HCT116 (cell line): ENCODE data around the gene UBASH3B. TPM values are rescaled to one million over a fixed set of nuclear protein-coding genes. Genes with fewer than 3 reads are reported as not detected.
A peak's percentile ranks its signal among the peaks of the same experiment; 100 is the strongest.
"Not testable (repeated sequence)": the region's sequence is repeated elsewhere in the genome, so short reads cannot be mapped to it uniquely, and the experiment has no call there.

Source experiments
- ATAC-seq: fragments of 200-7000 bp; cut with Tn5 transposase; 2 replicates; pipeline ENCODE4 v1.9.1; 2020; ENCODE audit warnings: mild to moderate bottlenecking, moderate library complexity
- Bru-seq: library from RNA; stranded (reverse); fragments of 400-500 nt; gene quantifications from one replicate; lab custom pipeline; 2021; lab: Mats Ljungman, UMichigan
- BruChase-seq, 2 experiments: library from RNA; stranded (reverse); fragments of 400-500 nt; gene quantifications; one replicate each; lab custom pipeline; 2021; lab: Mats Ljungman, UMichigan
- BruUV-seq: library from RNA; stranded (reverse); fragments of 400-500 nt; replicated peaks from 2 replicates; lab custom pipeline; 2021; lab: Mats Ljungman, UMichigan
- CTCF ChIA-PET: fragments of 300-600 bp; sonication (Branson Sonifier 250); formaldehyde crosslinking; loops from one replicate; lab custom pipeline; 2021; ENCODE audit warnings: antibody characterized with exemption; lab: Charles Lee
- POLR2A ChIA-PET: fragments of 300-600, 350-600 bp; sonication (Branson Sonifier 250); formaldehyde crosslinking; loops from one replicate; lab custom pipeline; 2021; ENCODE audit warnings: antibody characterized with exemption; lab: Charles Lee
- RAD21 ChIA-PET, 2 experiments: fragments of 300-600 bp; sonication (Branson Sonifier 250); formaldehyde crosslinking; loops; one replicate each; lab custom pipeline; 2023; ENCODE audit warnings: low total read pairs in 2 of 2; ENCODE audit not compliant: uncharacterized antibody in 2 of 2, unreplicated experiment in 2 of 2, low non-redundant PET in 1 of 2; lab: Charles Lee
- DNase-seq: peaks from one replicate; pipeline ENCODE4 v3.0.0-alpha.2; 2010; ENCODE audit warnings: low read depth, low spot score
- H2AFZ ChIP-seq: fragments of 200-600 bp; shearing (Covaris generic), sonication (generic); 2 replicates; pipeline ENCODE4 v1.6.1; 2017; ENCODE audit warnings: low read depth, mixed run types, mixed read lengths, antibody characterized with exemption, low read length; ENCODE audit not compliant: poor library complexity, severe bottlenecking
- H3K27ac ChIP-seq: 2 replicates; pipeline ENCODE4 v1.5.1; 2012; ENCODE audit warnings: low read depth, low read length
- H3K27me3 ChIP-seq: fragments of 200-600 bp; sonication (generic); 2 replicates; pipeline ENCODE4 v1.6.1; 2016; ENCODE audit warnings: mixed run types, low read length, mixed read lengths; ENCODE audit not compliant: insufficient read depth
- H3K36me3 ChIP-seq, 2 experiments: fragments of 200-500 bp in 1 of 2; fragments of 200-600 bp in 1 of 2; sonication (Bioruptor generic) in 1 of 2; sonication (generic) in 1 of 2; 2 replicates each; pipeline versions ENCODE4 v1.5.1 to v1.6.1; 2014 to 2016; ENCODE audit warnings: low read length in 2 of 2, inconsistent platforms in 1 of 2, mixed read lengths in 1 of 2, mixed run types in 1 of 2; ENCODE audit not compliant: insufficient read depth in 2 of 2, control insufficient read depth in 1 of 2
- H3K4me1 ChIP-seq, 2 experiments: fragments of 200-600 bp in 1 of 2; sonication (generic) in 1 of 2; 2 replicates each; pipeline versions ENCODE4 v1.5.1 to v1.6.1; 2012 to 2017; ENCODE audit warnings: low read length in 2 of 2, inconsistent platforms in 1 of 2, mild to moderate bottlenecking in 1 of 2, mixed read lengths in 1 of 2, mixed run types in 1 of 2, moderate library complexity in 1 of 2; ENCODE audit not compliant: insufficient read depth in 2 of 2, control insufficient read depth in 1 of 2
- H3K4me2 ChIP-seq: fragments of 200-600 bp; sonication (generic); 2 replicates; pipeline ENCODE4 v1.6.1; 2017; ENCODE audit warnings: mixed run types, low read length, mixed read lengths
- H3K4me3 ChIP-seq, 2 experiments: fragments of 200-600 bp in 1 of 2; sonication (generic) in 1 of 2; replicated peaks in 1 of 2; 2 replicates each; pipeline ENCODE4 v1.5.1; 2011 to 2016; ENCODE audit warnings: low read length in 2 of 2, control low read depth in 1 of 2, low read depth in 1 of 2, mild to moderate bottlenecking in 1 of 2, mixed read lengths in 1 of 2, mixed run types in 1 of 2
- H3K79me2 ChIP-seq: fragments of 200-600 bp; sonication (generic); 2 replicates; pipeline ENCODE4 v1.6.1; 2017; ENCODE audit warnings: mild to moderate bottlenecking, mixed run types, low read length, moderate library complexity, mixed read lengths; ENCODE audit not compliant: insufficient read depth
- H3K9ac ChIP-seq: fragments of 200-600 bp; sonication (generic); 2 replicates; pipeline ENCODE4 v1.6.1; 2016; ENCODE audit warnings: low read length, mixed read lengths
- H3K9me2 ChIP-seq: fragments of 200-600 bp; sonication (generic), shearing (Covaris generic); 2 replicates; pipeline ENCODE4 v1.6.1; 2017; ENCODE audit warnings: mixed run types, mild to moderate bottlenecking, moderate library complexity; ENCODE audit not compliant: insufficient read depth
- H3K9me3 ChIP-seq, 2 experiments: fragments of 200-500 bp in 1 of 2; fragments of 200-600 bp in 1 of 2; sonication (Bioruptor generic) in 1 of 2; sonication (generic) in 1 of 2; 2 replicates each; pipeline ENCODE4 v1.6.1; 2014 to 2017; ENCODE audit warnings: low read length in 2 of 2, mixed read lengths in 2 of 2, inconsistent platforms in 1 of 2, low read depth in 1 of 2, mild to moderate bottlenecking in 1 of 2, mixed run types in 1 of 2, moderate library complexity in 1 of 2; ENCODE audit not compliant: control insufficient read depth in 1 of 2, insufficient read depth in 1 of 2
- H4K20me1 ChIP-seq: fragments of 200-600 bp; sonication (generic), shearing (Covaris generic); 2 replicates; pipeline ENCODE4 v1.6.1; 2017; ENCODE audit warnings: mixed run types, mild to moderate bottlenecking, moderate library complexity; ENCODE audit not compliant: insufficient read depth
- CEBPB ChIP-seq: IDR thresholded peaks from 2 replicates; pipeline ENCODE4 v1.6.1; 2012; ENCODE audit warnings: low read depth
- EGR1 ChIP-seq: IDR thresholded peaks from 2 replicates; pipeline ENCODE4 v1.6.1; 2012; ENCODE audit warnings: low read depth
- POLR2A ChIP-seq: IDR thresholded peaks from 2 replicates; pipeline ENCODE4 v1.7.0; 2011; ENCODE audit warnings: borderline replicate concordance; ENCODE audit not compliant: insufficient read depth, insufficient read length; ENCODE audit errors: extremely low read depth
- POLR2AphosphoS5 ChIP-seq: IDR thresholded peaks from 2 replicates; pipeline ENCODE4 v1.6.1; 2011; ENCODE audit warnings: mild to moderate bottlenecking, low read depth, low read length, moderate library complexity
- SIN3A ChIP-seq: IDR thresholded peaks from 2 replicates; pipeline ENCODE4 v1.6.1; 2012; ENCODE audit warnings: low read depth
- SP1 ChIP-seq: IDR thresholded peaks from 2 replicates; pipeline ENCODE4 v1.6.1; 2012; ENCODE audit warnings: low read depth
- SRF ChIP-seq: IDR thresholded peaks from 2 replicates; pipeline ENCODE4 v1.6.1; 2012; ENCODE audit warnings: low read depth
- TCF7L2 ChIP-seq: IDR thresholded peaks from 2 replicates; pipeline ENCODE4 v1.7.0; 2011; ENCODE audit warnings: borderline replicate concordance, inconsistent platforms; ENCODE audit not compliant: insufficient read depth, insufficient read length; ENCODE audit errors: extremely low read depth
- ZFX ChIP-seq: fragments of 450-650 bp; IDR thresholded peaks from 2 replicates; pipeline ENCODE4 v1.6.1; 2017
- ZNF274 ChIP-seq: fragments of 200-500 bp; sonication (Bioruptor generic); IDR thresholded peaks from 2 replicates; pipeline ENCODE4 v1.6.1; 2014; ENCODE audit warnings: mild to moderate bottlenecking, low read depth, low read length, inconsistent platforms
- intact Hi-C: fragments of 100-400 bp; cut with micrococcal nuclease; formaldehyde crosslinking; loops from 2 replicates; pipeline ENCODE4 v1.10.0; 2022
- long read RNA-seq: library from polyadenylated mRNA; unstranded; transcript quantifications from one replicate; pipeline ENCODE4 v2.0.0, GENCODE V29; 2021; ENCODE audit not compliant: unreplicated experiment
- polyA plus RNA-seq: library from polyadenylated mRNA; unstranded; fragments of >200 nt; gene quantifications from 2 replicates; pipeline ENCODE4 v1.2.1, GENCODE V29; 2012; ENCODE audit warnings: missing spikeins
- total RNA-seq: library from RNA; stranded (reverse); gene quantifications from one replicate; pipeline ENCODE4 v1.2.1, GENCODE V29; 2021; ENCODE audit not compliant: unreplicated experiment
- TF ChIP-seq, protein P1 (sequence below): IDR thresholded peaks from 2 replicates; pipeline ENCODE4 v1.6.1; 2012
- TF ChIP-seq, protein P2 (sequence below), 3 experiments: fragments of 200-600 bp in 1 of 3; sonication (generic) in 1 of 3; IDR thresholded peaks in 2 of 3; conservative IDR thresholded peaks in 1 of 3; 2 replicates each; pipeline ENCODE4 v1.5.1; 2012 to 2017; ENCODE audit warnings: low read depth in 2 of 3, low read length in 2 of 3, antibody characterized with exemption in 1 of 3, borderline replicate concordance in 1 of 3, control low read depth in 1 of 3, mild to moderate bottlenecking in 1 of 3, mixed read lengths in 1 of 3, mixed run types in 1 of 3, moderate library complexity in 1 of 3; ENCODE audit not compliant: insufficient read depth in 1 of 3

Gene UBASH3B
- total RNA-seq (40.3 TPM), Bru-seq, nascent RNA (percentile 68 among the genes with signal in this experiment), BruChase-seq, experiment 1, labeled RNA remaining after a 6-hour chase (percentile 69 among the genes with signal in this experiment), BruChase-seq, experiment 2, labeled RNA remaining after a 2-hour chase (percentile 74 among the genes with signal in this experiment)
- polyA plus RNA-seq, result 13.2 and 15.9 TPM in 2 replicates
- long read RNA-seq, full-length matches to known transcripts, result 14 of 25 reads
- long read RNA-seq, partial matches to known transcripts, result 2 of 25 reads
- long read RNA-seq, other reads (novel, unspliced or antisense), result 9 of 25 reads

DNA sequence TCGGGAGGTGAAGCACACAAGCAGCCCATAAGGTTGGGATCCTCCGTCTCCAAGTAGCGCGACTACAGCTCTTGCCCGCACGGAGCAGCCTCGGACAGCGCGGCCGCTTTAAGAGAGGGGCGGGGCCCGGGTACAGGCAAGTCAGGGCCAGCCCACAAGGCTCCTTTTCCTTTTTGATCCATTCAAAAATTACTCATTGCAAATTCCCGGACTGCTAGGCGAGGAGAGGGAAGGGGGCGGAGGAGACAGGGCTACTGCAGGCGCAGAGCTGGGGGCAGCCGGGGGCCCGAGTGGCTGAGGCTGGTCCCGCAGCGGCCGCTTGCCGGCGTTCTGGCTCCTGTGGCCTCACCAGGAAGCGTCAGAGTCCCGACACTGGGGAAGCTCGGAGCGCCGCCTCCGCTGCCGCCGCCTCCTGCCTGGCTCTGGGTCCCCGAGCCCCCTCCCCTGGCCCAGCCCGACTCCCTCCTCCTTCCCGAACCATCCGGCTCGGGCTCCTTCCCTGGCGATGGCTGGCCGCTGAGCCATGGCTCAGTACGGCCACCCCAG, at the start of gene UBASH3B:
Gene UBASH3B (plus strand): TSS at position 196 of the 546 bp plus-strand sequence. CDS start 328 bp downstream, at position 524.
- H3K27me3 ChIP-seq, result no peaks in the 10 kb centered on the region
- ChIA-PET RAD21 (interaction anchor here in 1 of 2 experiments (0.9 kb wide), 1 partner anchor 99 kb away, joined by 3 read pairs; no protein-coding TSS in a partner anchor), CTCF (interaction anchor here (0.6 to 1.8 kb wide), 8 partner anchors 9 to 199 kb away, joined by 3 to 6 read pairs (median 4); no protein-coding TSS in a partner anchor), POLR2A (interaction anchor here (1.0 to 2.1 kb wide), 6 partner anchors 9 to 185 kb away, joined by 3 to 10 read pairs (median 4); no protein-coding TSS in a partner anchor)
- DNase-seq (peak; percentile 71), ATAC-seq (peak; percentile 82)
- peak within 1 kb of the TSS; percentile 89 for H3K9ac ChIP-seq
- no peaks in the 10 kb centered on the region for H3K9me3 ChIP-seq
- peak within 1 kb of the TSS; percentile 94 for H3K27ac ChIP-seq
- no TSS peak for BruUV-seq
- intact Hi-C loops, result no loop called here
- H3K4me2 ChIP-seq, result peak within 1 kb of the TSS; percentile 96
- H3K9me2 ChIP-seq, result no peaks in the 10 kb centered on the region
- TF ChIP-seq SIN3A (0 out of 2 replicates have a peak, but pooled peaks have one; percentile 55), POLR2AphosphoS5 (peak; percentile 96), CEBPB (no peak), POLR2A (peak; percentile 85), TCF7L2 (peak; percentile 53), ZFX (no peak), SP1 (peak; percentile 73), SRF (no peak), ZNF274 (no peak), EGR1 (peak; percentile 58)
- TF ChIP-seq, protein P1, sequence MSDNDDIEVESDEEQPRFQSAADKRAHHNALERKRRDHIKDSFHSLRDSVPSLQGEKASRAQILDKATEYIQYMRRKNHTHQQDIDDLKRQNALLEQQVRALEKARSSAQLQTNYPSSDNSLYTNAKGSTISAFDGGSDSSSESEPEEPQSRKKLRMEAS, result peak; percentile 67
- TF ChIP-seq, protein P2, sequence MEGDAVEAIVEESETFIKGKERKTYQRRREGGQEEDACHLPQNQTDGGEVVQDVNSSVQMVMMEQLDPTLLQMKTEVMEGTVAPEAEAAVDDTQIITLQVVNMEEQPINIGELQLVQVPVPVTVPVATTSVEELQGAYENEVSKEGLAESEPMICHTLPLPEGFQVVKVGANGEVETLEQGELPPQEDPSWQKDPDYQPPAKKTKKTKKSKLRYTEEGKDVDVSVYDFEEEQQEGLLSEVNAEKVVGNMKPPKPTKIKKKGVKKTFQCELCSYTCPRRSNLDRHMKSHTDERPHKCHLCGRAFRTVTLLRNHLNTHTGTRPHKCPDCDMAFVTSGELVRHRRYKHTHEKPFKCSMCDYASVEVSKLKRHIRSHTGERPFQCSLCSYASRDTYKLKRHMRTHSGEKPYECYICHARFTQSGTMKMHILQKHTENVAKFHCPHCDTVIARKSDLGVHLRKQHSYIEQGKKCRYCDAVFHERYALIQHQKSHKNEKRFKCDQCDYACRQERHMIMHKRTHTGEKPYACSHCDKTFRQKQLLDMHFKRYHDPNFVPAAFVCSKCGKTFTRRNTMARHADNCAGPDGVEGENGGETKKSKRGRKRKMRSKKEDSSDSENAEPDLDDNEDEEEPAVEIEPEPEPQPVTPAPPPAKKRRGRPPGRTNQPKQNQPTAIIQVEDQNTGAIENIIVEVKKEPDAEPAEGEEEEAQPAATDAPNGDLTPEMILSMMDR (IDR thresholded peaks at IDR 0.05 in 2 of 3, conservative IDR thresholded peaks at IDR 0.05 in 1 of 3; ENCODE audit: borderline replicate concordance in 1 of 3, insufficient read depth in 1 of 3, low read depth in 2 of 3, low read length in 2 of 3), result no peak
- peaks cover 11 to 26% of the 10 kb centered on the region in 2 experiments; a peak in 3 of 4 replicates for H3K4me1 ChIP-seq
- peaks cover 42% of the 10 kb centered on the region for H3K79me2 ChIP-seq
- H3K4me3 ChIP-seq, result peak within 1 kb of the TSS; percentile 81 to 91
- H2AFZ ChIP-seq, result peak within 1 kb of the TSS; percentile 67
- peaks cover 3% of the 10 kb centered on the region; the same call in 1 of the 2 replicates for H4K20me1 ChIP-seq
- no peaks in the 10 kb centered on the region for H3K36me3 ChIP-seq

- intact Hi-C loops, RAD21 ChIA-PET, H3K9ac ChIP-seq, H3K27me3 ChIP-seq, BruUV-seq, H4K20me1 ChIP-seq, H2AFZ ChIP-seq, DNase-seq, POLR2A ChIA-PET, H3K9me3 ChIP-seq, H3K36me3 ChIP-seq, CTCF ChIA-PET, H3K9me2 ChIP-seq, H3K27ac ChIP-seq, H3K4me2 ChIP-seq, H3K4me1 ChIP-seq, ATAC-seq, H3K79me2 ChIP-seq, H3K4me3 ChIP-seq: not testable (repeated sequence)
Measured at GRCh38 chr11:122607162-122607561, 48.4 kb upstream of the UBASH3B start.
